SK-N-SH treated with all-trans-retinoic acid at 6 μM for 48 hours (cell line): ENCODE measurements around the gene ETNK2.

ENCODE experiments used
- ATAC-seq: fragments of 200-7000 bp; cut with Tn5 transposase; 3 replicates; pipeline ENCODE4 v1.9.1; 2020; ENCODE audit warnings: mild to moderate bottlenecking, moderate library complexity
- ARNTL ChIP-seq: fragments of 450-650 bp; formaldehyde crosslinking; IDR thresholded peaks from 2 replicates; pipeline ENCODE4 v1.5.0; 2020; ENCODE audit warnings: low read depth, mild to moderate bottlenecking, moderate library complexity, borderline replicate concordance
- BACH2 ChIP-seq: fragments of 250-450 bp; sonication (Bioruptor Pico); IDR thresholded peaks from 2 replicates; pipeline ENCODE4 v1.9.0; 2021; ENCODE audit warnings: mild to moderate bottlenecking, borderline replicate concordance
- CREB5 ChIP-seq: fragments of 250-450 bp; sonication (Bioruptor Pico); IDR thresholded peaks from 2 replicates; pipeline ENCODE4 v1.5.1; 2020; ENCODE audit warnings: low read depth, mild to moderate bottlenecking, moderate library complexity
- CSRNP3 ChIP-seq: fragments of 250-450 bp; sonication (Bioruptor Pico); IDR thresholded peaks from 2 replicates; pipeline ENCODE4 v1.5.1; 2021; ENCODE audit warnings: mild to moderate bottlenecking, moderate library complexity
- GLIS3 ChIP-seq: fragments of 250-450 bp; sonication (Bioruptor Pico); IDR thresholded peaks from 2 replicates; pipeline ENCODE4 v1.5.0; 2020; ENCODE audit warnings: mild to moderate bottlenecking, moderate library complexity
- ISL1 ChIP-seq: fragments of 250-450 bp; sonication (Bioruptor Pico); IDR thresholded peaks from 2 replicates; pipeline ENCODE4 v2.1.2; 2022; ENCODE audit warnings: mild to moderate bottlenecking, moderate library complexity
- OSR1 ChIP-seq: fragments of 250-450 bp; sonication (Bioruptor Pico); IDR thresholded peaks from 2 replicates; pipeline ENCODE4 v1.8.0; 2022; ENCODE audit warnings: moderate library complexity, mild to moderate bottlenecking, inconsistent platforms
- PATZ1 ChIP-seq: fragments of 250-450 bp; sonication (Bioruptor Pico); IDR thresholded peaks from 2 replicates; pipeline ENCODE4 v1.8.0; 2020; ENCODE audit warnings: mild to moderate bottlenecking, moderate library complexity, borderline replicate concordance
- POU6F1 ChIP-seq: fragments of 250-450 bp; sonication (Bioruptor Pico); IDR thresholded peaks from 2 replicates; pipeline ENCODE4 v1.8.0; 2021; ENCODE audit warnings: low read depth, mild to moderate bottlenecking, moderate library complexity, borderline replicate concordance
- PPARA ChIP-seq: fragments of 250-450 bp; sonication (Bioruptor Pico); IDR thresholded peaks from 2 replicates; pipeline ENCODE4 v1.5.0; 2020; ENCODE audit warnings: mild to moderate bottlenecking, borderline replicate concordance
- RARB ChIP-seq: fragments of 250-450 bp; sonication (Bioruptor Pico); IDR thresholded peaks from 2 replicates; pipeline ENCODE4 v1.8.0; 2021; ENCODE audit warnings: mild to moderate bottlenecking, moderate library complexity
- TOX ChIP-seq: fragments of 250-450 bp; sonication (Bioruptor Pico); IDR thresholded peaks from 2 replicates; pipeline ENCODE4 v1.8.0; 2021; ENCODE audit warnings: mild to moderate bottlenecking, moderate library complexity, borderline replicate concordance
- TSHZ2 ChIP-seq: fragments of 250-450 bp; sonication (Bioruptor Pico); IDR thresholded peaks from 2 replicates; pipeline ENCODE4 v1.5.0; 2020; ENCODE audit warnings: mild to moderate bottlenecking, moderate library complexity
- ZFP3 ChIP-seq: fragments of 250-450 bp; sonication (Bioruptor Pico); IDR thresholded peaks from 2 replicates; pipeline ENCODE4 v1.5.0; 2020; ENCODE audit warnings: mild to moderate bottlenecking, moderate library complexity
- ZNF565 ChIP-seq: fragments of 450-650 bp; formaldehyde crosslinking; conservative IDR thresholded peaks from 2 replicates; pipeline ENCODE4 v1.5.0; 2020; ENCODE audit warnings: low read depth, mild to moderate bottlenecking, moderate library complexity
- ZNF8 ChIP-seq: fragments of 450-650 bp; formaldehyde crosslinking; IDR thresholded peaks from 2 replicates; pipeline ENCODE4 v1.5.0; 2020; ENCODE audit warnings: mild to moderate bottlenecking, moderate library complexity

The ETNK2 gene

GRCh38 chr1:204106825-204107224 is 45.0 kb downstream of the ETNK2 start:
- TF ChIP-seq BACH2 (CRISPR knock-in tag) (no peak), ISL1 (no peak)

GRCh38 chr1:204105131-204105515 is 46.7 kb downstream of the ETNK2 start:
- ATAC-seq = no peak; the same call in 2 of the 3 replicates

More at GRCh38 chr1:204106825-204107224, 45.0 kb downstream of the ETNK2 start:
- ATAC-seq = no peak

More at GRCh38 chr1:204105131-204105515, 46.7 kb downstream of the ETNK2 start:
- TF ChIP-seq ARNTL (CRISPR knock-in tag) (no peak), OSR1 (CRISPR knock-in tag) (no peak), RARB (CRISPR knock-in tag) (no peak), PATZ1 (CRISPR knock-in tag) (no peak), PPARA (CRISPR knock-in tag) (no peak), GLIS3 (CRISPR knock-in tag) (no peak), ZNF8 (CRISPR knock-in tag) (no peak), ISL1 (no peak), CREB5 (CRISPR knock-in tag) (no peak), TSHZ2 (no peak), ZFP3 (CRISPR knock-in tag) (no peak), CSRNP3 (CRISPR knock-in tag) (no peak), POU6F1 (CRISPR knock-in tag) (no peak), ZNF565 (CRISPR knock-in tag) (no peak), TOX (CRISPR knock-in tag) (no peak)
